HG02970 (cell line): ENCODE results near the gene NOP10.

ENCODE experiments used
- ATAC-seq: cut with Tn5 transposase; IDR thresholded peaks from one replicate; pipeline ENCODE4 v1.9.1; 2021; ENCODE audit warnings: mild to moderate bottlenecking, moderate library complexity, moderate number of reproducible peaks; ENCODE audit not compliant: unreplicated experiment, low FRiP score

The NOP10 gene

GRCh38 chr15:34335176-34336032 lies 7.5 kb downstream of the NOP10 start:
- ATAC-seq = no peak

- ATAC-seq = no peak
Observed at GRCh38 chr15:34334672-34335071, 8.3 kb downstream of the NOP10 start.

- no peak for ATAC-seq
Observed at GRCh38 chr15:34332553-34333120, 10.3 kb downstream of the NOP10 start.

GRCh38 chr15:34331809-34332208 lies 11.1 kb downstream of the NOP10 start:
- ATAC-seq = no peak

- no peak for ATAC-seq
Observed at GRCh38 chr15:34330279-34330678, 12.7 kb downstream of the NOP10 start.

GRCh38 chr15:34329006-34329405 lies 13.9 kb downstream of the NOP10 start:
- no peak for ATAC-seq

- no peak for ATAC-seq
Observed at GRCh38 chr15:34327906-34328305, 15.0 kb downstream of the NOP10 start.

GRCh38 chr15:34325368-34325767 lies 17.6 kb downstream of the NOP10 start:
- no peak for ATAC-seq

- no peak for ATAC-seq
Observed at GRCh38 chr15:34324933-34325332, 18.0 kb downstream of the NOP10 start.

- ATAC-seq = no peak
Observed at GRCh38 chr15:34323217-34323616, 19.7 kb downstream of the NOP10 start.

- ATAC-seq = peak; percentile 55
Observed at GRCh38 chr15:34318277-34319079, 24.5 kb downstream of the NOP10 start.

- ATAC-seq = no peak
Observed at GRCh38 chr15:34314491-34315490, 28.1 kb downstream of the NOP10 start.

GRCh38 chr15:34311563-34311962 lies 31.4 kb downstream of the NOP10 start:
- ATAC-seq = no peak

GRCh38 chr15:34304613-34305012 lies 38.3 kb downstream of the NOP10 start:
- no peak for ATAC-seq

GRCh38 chr15:34301058-34301457 lies 41.9 kb downstream of the NOP10 start:
- no peak for ATAC-seq

GRCh38 chr15:34297059-34297458 lies 45.9 kb downstream of the NOP10 start:
- no peak for ATAC-seq

GRCh38 chr15:34292621-34293020 lies 50.3 kb downstream of the NOP10 start:
- ATAC-seq = no peak
